Mesendoderm (in vitro differentiated cells): ENCODE measurements around the gene CWF19L2.
"Not testable (repeated sequence)": the region's sequence is repeated elsewhere in the genome, so short reads cannot be mapped to it uniquely, and the experiment has no call there.

Experiments
- DNase-seq: peaks from one replicate; pipeline ENCODE4 v3.0.0; 2013
- H2AK5ac ChIP-seq: 2 replicates; pipeline ENCODE4 v1.6.1; 2013; ENCODE audit warnings: low read length, inconsistent platforms
- H2BK120ac ChIP-seq: 2 replicates; pipeline ENCODE4 v1.6.1; 2013; ENCODE audit warnings: low read depth, mild to moderate bottlenecking, low read length, moderate library complexity, mixed read lengths
- H2BK15ac ChIP-seq: replicated peaks from 2 replicates; pipeline ENCODE4 v1.6.1; 2013; ENCODE audit warnings: low read depth, mild to moderate bottlenecking, moderate library complexity
- H2BK5ac ChIP-seq: 2 replicates; pipeline ENCODE4 v1.6.1; 2013; ENCODE audit warnings: low read length, inconsistent platforms
- H3K18ac ChIP-seq: 2 replicates; pipeline ENCODE4 v1.6.1; 2013; ENCODE audit warnings: mild to moderate bottlenecking, low read length, mixed read lengths
- H3K23ac ChIP-seq: one replicate; pipeline ENCODE4 v1.6.1; 2013; ENCODE audit warnings: low read length
- H3K27ac ChIP-seq: 2 replicates; pipeline ENCODE4 v1.5.1; 2013; ENCODE audit warnings: low read depth, mild to moderate bottlenecking, inconsistent platforms, low read length, moderate library complexity
- H3K27me3 ChIP-seq: 2 replicates; pipeline ENCODE4 v1.6.1; 2013; ENCODE audit warnings: low read length, control low read depth, mild to moderate bottlenecking, inconsistent platforms; ENCODE audit not compliant: insufficient read depth, poor library complexity
- H3K36me3 ChIP-seq: 2 replicates; pipeline ENCODE4 v1.6.1; 2013; ENCODE audit warnings: low read length, inconsistent platforms; ENCODE audit not compliant: control insufficient read depth, insufficient read depth
- H3K4ac ChIP-seq: one replicate; pipeline ENCODE4 v1.6.1; 2013; ENCODE audit warnings: low read depth, mild to moderate bottlenecking, low read length, moderate library complexity
- H3K4me1 ChIP-seq: 2 replicates; pipeline ENCODE4 v1.6.1; 2013; ENCODE audit warnings: low read depth, low read length, inconsistent platforms; ENCODE audit not compliant: control insufficient read depth
- H3K4me2 ChIP-seq: 2 replicates; pipeline ENCODE4 v1.6.1; 2013; ENCODE audit warnings: low read length
- H3K4me3 ChIP-seq: 2 replicates; pipeline ENCODE4 v1.5.1; 2013; ENCODE audit warnings: mild to moderate bottlenecking, low read length
- H3K56ac ChIP-seq: one replicate; pipeline ENCODE4 v1.6.1; 2013; ENCODE audit warnings: low read length
- H3K79me1 ChIP-seq: 2 replicates; pipeline ENCODE4 v1.6.1; 2013; ENCODE audit warnings: low read length, inconsistent platforms
- H3K79me2 ChIP-seq: 2 replicates; pipeline ENCODE4 v1.6.1; 2013; ENCODE audit warnings: mild to moderate bottlenecking, low read length; ENCODE audit not compliant: control insufficient read depth, insufficient read depth
- H3K9ac ChIP-seq: 2 replicates; pipeline ENCODE4 v1.6.1; 2013; ENCODE audit warnings: low read length, inconsistent platforms
- H4K5ac ChIP-seq: one replicate; pipeline ENCODE4 v1.6.1; 2013; ENCODE audit warnings: low read length
- H4K8ac ChIP-seq: one replicate; pipeline ENCODE4 v1.6.1; 2013; ENCODE audit warnings: low read depth, mild to moderate bottlenecking, control low read depth, low read length, moderate library complexity
- WGBS: extraction: QIAGEN DNeasy Blood & Tissue Kit; methylation state at CpG from one replicate; pipeline ENCODE4 v1.1.7; 2013; ENCODE audit warnings: low lambda C conversion rate, missing lambda C conversion rate; ENCODE audit not compliant: insufficient coverage; ENCODE audit errors: extremely low coverage; 5-methylcytosine and 5-hydroxymethylcytosine counted together

CWF19L2 gene

GRCh38 chr11:107473792-107474191, 16.2 kb upstream of the CWF19L2 start:
- no peaks in the 10 kb centered on the region for H3K27me3 ChIP-seq
- no peak overlapping the region for H2AK5ac ChIP-seq
- no peak overlapping the region for H4K8ac ChIP-seq
- H3K4me1 ChIP-seq, result no peaks in the 10 kb centered on the region
- H3K27ac ChIP-seq, result no peak overlapping the region
- no peak overlapping the region for H3K18ac ChIP-seq
- no peak overlapping the region for H3K4ac ChIP-seq
- H3K9ac ChIP-seq, result no peak overlapping the region
- WGBS, result no CpG with 5 or more reads among the region's 3 CpGs
- no peak overlapping the region for H3K56ac ChIP-seq
- DNase-seq, result no peak
- no peak overlapping the region for H3K4me2 ChIP-seq
- H3K4me3 ChIP-seq, result no peak overlapping the region
- no peaks in the 10 kb centered on the region for H3K79me2 ChIP-seq
- no peak overlapping the region for H2BK5ac ChIP-seq
- no peak overlapping the region for H3K23ac ChIP-seq
- H2BK15ac ChIP-seq, result no peak overlapping the region
- no peak overlapping the region for H2BK120ac ChIP-seq
- no peak overlapping the region for H4K5ac ChIP-seq
- H3K79me1 ChIP-seq, result no peaks in the 10 kb centered on the region
- no peaks in the 10 kb centered on the region for H3K36me3 ChIP-seq

- no peaks in the 10 kb centered on the region for H3K4me1 ChIP-seq
- H4K8ac ChIP-seq, result no peak overlapping the region
- H2BK15ac ChIP-seq, result no peak overlapping the region
- no peak for DNase-seq
- H3K18ac ChIP-seq, result no peak overlapping the region
- H3K9ac ChIP-seq, result no peak overlapping the region
- no peak overlapping the region for H2BK120ac ChIP-seq
- no peak overlapping the region for H2BK5ac ChIP-seq
- no peak overlapping the region for H3K4me2 ChIP-seq
- H4K5ac ChIP-seq, result no peak overlapping the region
- no peak overlapping the region for H2AK5ac ChIP-seq
- H3K56ac ChIP-seq, result no peak overlapping the region
- no peak overlapping the region for H3K27ac ChIP-seq
- no peaks in the 10 kb centered on the region for H3K36me3 ChIP-seq
- no peaks in the 10 kb centered on the region for H3K79me2 ChIP-seq
- no peaks in the 10 kb centered on the region for H3K79me1 ChIP-seq
- no peaks in the 10 kb centered on the region for H3K27me3 ChIP-seq
- WGBS, result no CpG with 5 or more reads among the region's 1 CpG
- no peak overlapping the region for H3K4me3 ChIP-seq
- H3K4ac ChIP-seq, result no peak overlapping the region
- no peak overlapping the region for H3K23ac ChIP-seq
Observed at GRCh38 chr11:107472966-107473365, 15.3 kb upstream of the CWF19L2 start.

DNA sequence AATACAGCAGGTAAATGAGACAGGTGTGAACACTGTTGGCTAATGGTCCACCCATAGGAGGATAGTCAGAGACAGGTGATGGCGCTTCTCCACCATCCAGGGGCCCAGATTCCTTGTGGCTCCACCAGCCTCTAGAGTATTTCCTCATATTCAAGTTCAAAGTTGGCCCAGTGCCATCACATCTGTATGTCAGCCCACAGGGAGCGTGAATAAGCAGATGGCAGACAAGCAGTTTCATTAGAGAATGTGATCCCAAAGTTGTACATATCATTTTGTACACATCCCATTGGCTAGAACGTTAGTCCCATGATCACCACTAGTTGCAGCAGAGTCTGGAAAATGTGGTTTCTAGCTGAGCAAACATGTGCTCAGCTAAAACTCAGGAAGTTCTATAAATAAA, 11.0 kb upstream of the CWF19L2 start:
- no peak overlapping the region for H4K5ac ChIP-seq
- no peak overlapping the region for H2BK5ac ChIP-seq
- H3K27ac ChIP-seq, result no peak overlapping the region
- no peak overlapping the region for H4K8ac ChIP-seq
- H3K4ac ChIP-seq, result no peak overlapping the region
- H3K79me1 ChIP-seq, result no peaks in the 10 kb centered on the region
- H3K27me3 ChIP-seq, result no peaks in the 10 kb centered on the region
- no peak for DNase-seq
- H2BK15ac ChIP-seq, result no peak overlapping the region
- no peak overlapping the region for H2BK120ac ChIP-seq
- no peak overlapping the region for H3K4me3 ChIP-seq
- no CpG with 5 or more reads among the region's 3 CpGs for WGBS
- no peak overlapping the region for H3K23ac ChIP-seq
- H3K79me2 ChIP-seq, result no peaks in the 10 kb centered on the region
- H3K9ac ChIP-seq, result no peak overlapping the region
- no peak overlapping the region for H3K18ac ChIP-seq
- no peak overlapping the region for H2AK5ac ChIP-seq
- no peaks in the 10 kb centered on the region for H3K4me1 ChIP-seq
- no peak overlapping the region for H3K56ac ChIP-seq
- no peaks in the 10 kb centered on the region for H3K36me3 ChIP-seq
- no peak overlapping the region for H3K4me2 ChIP-seq

- Histone ChIP-seq H4K5ac (no peak overlapping the region), H3K4me3 (no peak overlapping the region), H3K79me1 (no peaks in the 10 kb centered on the region), H3K4ac (no peak overlapping the region), H3K56ac (no peak overlapping the region), H3K9ac (no peak overlapping the region), H3K79me2 (no peaks in the 10 kb centered on the region), H3K4me2 (no peak overlapping the region), H3K4me1 (no peaks in the 10 kb centered on the region), H2AK5ac (no peak overlapping the region), H3K27me3 (no peaks in the 10 kb centered on the region), H3K23ac (no peak overlapping the region), H2BK15ac (no peak overlapping the region), H2BK120ac (no peak overlapping the region), H2BK5ac (no peak overlapping the region), H3K36me3 (no peaks in the 10 kb centered on the region), H3K18ac (no peak overlapping the region), H4K8ac (no peak overlapping the region), H3K27ac (no peak overlapping the region)
- no CpG with 5 or more reads among the region's 1 CpG for WGBS
- DNase-seq, result no peak
Observed at GRCh38 chr11:107467696-107468095, 10.1 kb upstream of the CWF19L2 start.

DNA sequence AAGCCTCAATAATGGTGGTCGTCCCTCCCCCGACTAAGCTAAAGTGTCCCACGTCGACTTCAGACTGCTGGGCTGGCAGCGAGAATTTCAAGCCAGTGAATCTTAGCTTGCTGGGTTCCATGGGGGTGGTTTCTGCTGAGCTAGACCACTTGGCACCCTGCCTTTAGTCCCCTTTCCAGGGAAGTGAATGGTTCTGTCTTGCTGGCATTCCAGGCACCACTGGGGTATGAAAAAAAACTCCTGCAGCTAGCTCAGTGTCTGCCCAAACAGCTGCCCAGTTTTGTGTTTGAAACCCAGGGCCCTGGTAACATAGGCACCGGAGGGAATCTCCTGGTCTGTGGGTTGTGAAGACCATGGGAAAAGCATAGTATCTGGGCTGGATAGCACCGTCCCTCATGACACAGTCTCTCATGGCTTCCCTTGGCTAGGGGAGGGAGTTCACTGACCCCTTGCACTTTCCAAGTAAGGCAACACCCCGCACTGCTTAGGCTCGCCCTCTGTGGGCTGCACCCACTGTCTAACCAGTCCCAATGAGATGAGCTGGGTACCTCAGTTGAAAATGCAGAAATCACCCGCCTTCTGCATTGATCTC, 8.7 kb upstream of the CWF19L2 start:
- not testable (repeated sequence) for DNase-seq, H3K23ac ChIP-seq, H2BK5ac ChIP-seq, H4K5ac ChIP-seq, H3K27me3 ChIP-seq, H3K4ac ChIP-seq, H3K9ac ChIP-seq, H3K4me1 ChIP-seq, H2AK5ac ChIP-seq, H4K8ac ChIP-seq, H3K56ac ChIP-seq, H3K27ac ChIP-seq, H3K79me1 ChIP-seq, H3K4me2 ChIP-seq, H3K36me3 ChIP-seq, H3K18ac ChIP-seq, H3K79me2 ChIP-seq, H2BK15ac ChIP-seq, H3K4me3 ChIP-seq, H2BK120ac ChIP-seq
- no CpG with 5 or more reads among the region's 10 CpGs for WGBS

DNA sequence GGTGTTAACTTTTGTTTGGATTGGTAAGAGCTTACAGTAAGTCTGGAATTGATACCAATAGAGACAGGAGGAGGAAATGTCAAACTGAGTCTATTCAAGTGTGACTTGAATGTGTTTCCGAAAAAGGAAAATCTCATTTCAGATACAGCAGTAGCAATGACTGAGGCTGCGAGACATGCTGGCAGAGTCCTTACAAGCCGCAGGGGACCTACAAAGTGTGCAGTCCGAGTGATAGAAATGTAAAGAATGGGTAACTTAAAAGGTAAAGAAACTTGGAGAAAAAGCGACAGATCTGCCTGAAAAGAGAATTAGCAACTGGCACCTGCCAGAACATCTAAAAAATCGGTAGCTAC, 444 bp downstream of the CWF19L2 start:
- H3K27me3 ChIP-seq, result no peaks in the 10 kb centered on the region
- H3K56ac ChIP-seq, result peak overlapping the region; percentile 98
- peaks cover 14% of the 10 kb centered on the region for H3K79me2 ChIP-seq
- H2AK5ac ChIP-seq, result no peak overlapping the region
- no peak overlapping the region for H4K5ac ChIP-seq
- no peak overlapping the region for H3K4ac ChIP-seq
- no peak overlapping the region for H2BK5ac ChIP-seq
- H4K8ac ChIP-seq, result peak overlapping the region; percentile 70
- peak overlapping the region; percentile 97 for H3K4me3 ChIP-seq
- H3K4me2 ChIP-seq, result peak overlapping the region; percentile 4
- no peak overlapping the region for H3K27ac ChIP-seq
- peak; percentile 28 for DNase-seq
- H3K18ac ChIP-seq, result peak overlapping the region; percentile 88
- no peak overlapping the region for H2BK120ac ChIP-seq
- H2BK15ac ChIP-seq, result no peak overlapping the region
- peaks cover 2% of the 10 kb centered on the region for H3K79me1 ChIP-seq
- H3K4me1 ChIP-seq, result no peaks in the 10 kb centered on the region
- peak overlapping the region; percentile 91 for H3K9ac ChIP-seq
- peaks cover 5% of the 10 kb centered on the region for H3K36me3 ChIP-seq
- no peak overlapping the region for H3K23ac ChIP-seq
- no CpG with 5 or more reads among the region's 6 CpGs for WGBS
